Measurements from ENCODE around the gene KCNG2. TPM values are rescaled to one million over a fixed set of nuclear protein-coding genes. Genes with fewer than 3 reads are reported as not detected.
"Not testable (repeated sequence)": the region's sequence is repeated elsewhere in the genome, so short reads cannot be mapped to it uniquely, and the experiment has no call there.

KCNG2 gene
- total and polyA plus RNA-seq, 2 experiments from 2014 or later = not detected

GRCh38 chr18:79864006-79864725 is 66.4 kb downstream of the KCNG2 start:
- Histone ChIP-seq H2AFZ (no peak overlapping the region), H3K9me3 (ENCODE audit: low read depth) (no peaks in the 10 kb centered on the region), H3K79me2 (no peaks in the 10 kb centered on the region), H4K20me1 (ENCODE audit: insufficient read depth, poor library complexity, severe bottlenecking) (no peaks in the 10 kb centered on the region), H3K27me3 (no peaks in the 10 kb centered on the region), H3K4me3 (no peak overlapping the region), H3K36me3 (replicated peaks; ENCODE audit: insufficient read depth, low read depth) (no peaks in the 10 kb centered on the region), H3K9me2 (replicated peaks; ENCODE audit: insufficient read depth) (no peaks in the 10 kb centered on the region), H3K4me1 (ENCODE audit: insufficient read depth) (no peaks in the 10 kb centered on the region), H3K4me2 (no peak overlapping the region), H3K27ac (no peak overlapping the region)
- TF ChIP-seq EZH2phosphoT487 (IDR thresholded peaks at IDR 0.05; ENCODE audit: low read depth, severe bottlenecking, unreplicated experiment) (no peak), CTCF (IDR thresholded peaks at IDR 0.05; ENCODE audit: poor library complexity) (no peak), EZH2 (IDR thresholded peaks at IDR 0.05; ENCODE audit: borderline replicate concordance) (no peak)
- DNase-seq (ENCODE audit: low spot score) = no peak
- 93% methylated on average over 22 of the region's 74 CpGs for WGBS (ENCODE audit: low lambda C conversion rate, missing lambda C conversion rate)

GRCh38 chr18:79864955-79865354 is 67.2 kb downstream of the KCNG2 start:
- not testable (repeated sequence) for H3K4me2 ChIP-seq; H3K79me2 ChIP-seq; H3K4me3 ChIP-seq; DNase-seq (ENCODE audit: low spot score); H2AFZ ChIP-seq; H3K27me3 ChIP-seq; H4K20me1 ChIP-seq (ENCODE audit: insufficient read depth, poor library complexity, severe bottlenecking); H3K9me3 ChIP-seq (ENCODE audit: low read depth); H3K9me2 ChIP-seq (replicated peaks; ENCODE audit: insufficient read depth); H3K36me3 ChIP-seq (replicated peaks; ENCODE audit: insufficient read depth, low read depth); H3K27ac ChIP-seq; H3K4me1 ChIP-seq (ENCODE audit: insufficient read depth)
- 81% methylated on average over 4 of the region's 4 CpGs for WGBS (ENCODE audit: low lambda C conversion rate, missing lambda C conversion rate)

- 79% methylated on average over 2 of the region's 3 CpGs for whole genome bisulfite sequencing (ENCODE audit: low lambda C conversion rate, missing lambda C conversion rate)
- not testable (repeated sequence) for DNase-seq (ENCODE audit: low spot score); H3K27me3 ChIP-seq; H3K4me3 ChIP-seq; H3K27ac ChIP-seq; H3K4me2 ChIP-seq; H3K79me2 ChIP-seq; H2AFZ ChIP-seq; H4K20me1 ChIP-seq (ENCODE audit: insufficient read depth, poor library complexity, severe bottlenecking); H3K4me1 ChIP-seq (ENCODE audit: insufficient read depth); H3K9me3 ChIP-seq (ENCODE audit: low read depth); H3K36me3 ChIP-seq (replicated peaks; ENCODE audit: insufficient read depth, low read depth); H3K9me2 ChIP-seq (replicated peaks; ENCODE audit: insufficient read depth)
Observed at GRCh38 chr18:79865951-79866350, 68.2 kb downstream of the KCNG2 start.

- no peaks in the 10 kb centered on the region for H3K27me3 ChIP-seq
- no peak for DNase-seq (ENCODE audit: low spot score)
- 90% methylated on average over 9 of the region's 20 CpGs for WGBS (ENCODE audit: low lambda C conversion rate, missing lambda C conversion rate)
Observed at GRCh38 chr18:79866889-79867574, 69.3 kb downstream of the KCNG2 start.

More at GRCh38 chr18:79866889-79867574, 69.3 kb downstream of the KCNG2 start:
- H2AFZ ChIP-seq = no peak overlapping the region
- no peaks in the 10 kb centered on the region for H4K20me1 ChIP-seq (ENCODE audit: insufficient read depth, poor library complexity, severe bottlenecking)
- H3K9me3 ChIP-seq (ENCODE audit: low read depth) = no peaks in the 10 kb centered on the region
- H3K4me3 ChIP-seq = no peak overlapping the region
- no peak for TF ChIP-seq EZH2 (IDR thresholded peaks at IDR 0.05; ENCODE audit: borderline replicate concordance)
- no peak for TF ChIP-seq CTCF (IDR thresholded peaks at IDR 0.05; ENCODE audit: poor library complexity)
- no peak for TF ChIP-seq EZH2phosphoT487 (IDR thresholded peaks at IDR 0.05; ENCODE audit: low read depth, severe bottlenecking, unreplicated experiment)
- H3K4me1 ChIP-seq (ENCODE audit: insufficient read depth) = no peaks in the 10 kb centered on the region
- no peaks in the 10 kb centered on the region for H3K79me2 ChIP-seq
- H3K9me2 ChIP-seq (replicated peaks; ENCODE audit: insufficient read depth) = no peaks in the 10 kb centered on the region
- no peak overlapping the region for H3K27ac ChIP-seq
- no peaks in the 10 kb centered on the region for H3K36me3 ChIP-seq (replicated peaks; ENCODE audit: insufficient read depth, low read depth)
- no peak overlapping the region for H3K4me2 ChIP-seq
